ENCODE data around the gene GATA5. TPM values are rescaled to one million over a fixed set of nuclear protein-coding genes. Genes with fewer than 3 reads are reported as not detected.
A peak's percentile ranks its signal among the peaks of the same experiment; 100 is the strongest.

Gene GATA5
- total RNA-seq, 1 experiment from 2014 or later = 1.4 TPM

GRCh38 chr20:62482146-62482809 is 6.5 kb upstream of the GATA5 start:
- TF ChIP-seq STAT6 (CRISPR knock-in tag; conservative IDR thresholded peaks at IDR 0.05; ENCODE audit: low read depth) (no peak), MAX (CRISPR knock-in tag; IDR thresholded peaks at IDR 0.05) (0 out of 2 replicates have a peak, but pooled peaks have one; percentile 18)
- Mint-ChIP-seq H3K9me3 (no peaks in the 10 kb centered on the region), H3K27me3 (ENCODE audit: low read depth) (peaks cover 74% of the 10 kb centered on the region), H3K4me1 (peaks cover 29% of the 10 kb centered on the region), H3K36me3 (no peaks in the 10 kb centered on the region), H3K4me3 (peak overlapping the region; percentile 44), H3K27ac (no peak overlapping the region)
- DNase-seq (ENCODE audit: low spot score) = no peak
- ChIA-PET POLR2A (no interaction called here), CTCF (interaction anchor here (0.9 to 3.4 kb wide), 9 partner anchors 14 to 309 kb away, joined by 3 to 20 read pairs (median 4); no protein-coding TSS in a partner anchor)
- ATAC-seq = no peak

GRCh38 chr20:62481425-62482145 is 5.8 kb upstream of the GATA5 start:
- Mint-ChIP-seq H3K36me3 (no peaks in the 10 kb centered on the region), H3K27me3 (ENCODE audit: low read depth) (peaks cover 78% of the 10 kb centered on the region), H3K4me1 (peaks cover 22% of the 10 kb centered on the region), H3K4me3 (peak overlapping the region; percentile 44), H3K27ac (no peak overlapping the region), H3K9me3 (no peaks in the 10 kb centered on the region)
- no peak for DNase-seq (ENCODE audit: low spot score)
- no peak for ATAC-seq
- CTCF ChIA-PET = interaction anchor here (1.0 to 3.4 kb wide), 8 partner anchors 14 to 310 kb away, joined by 3 to 20 read pairs (median 5); no protein-coding TSS in a partner anchor
- POLR2A ChIA-PET = no interaction called here
- peak; percentile 27; the same call in 1 of the 2 replicates for TF ChIP-seq NFYB (CRISPR knock-in tag; conservative IDR thresholded peaks at IDR 0.05; ENCODE audit: low read depth)
- TF ChIP-seq ZSCAN18 (CRISPR knock-in tag; IDR thresholded peaks at IDR 0.05) = no peak
- 0 out of 2 replicates have a peak, but pooled peaks have one; percentile 39 for TF ChIP-seq ZBTB43 (CRISPR knock-in tag; IDR thresholded peaks at IDR 0.05)
- TF ChIP-seq FOXP4 (CRISPR knock-in tag; IDR thresholded peaks at IDR 0.05) = no peak

GRCh38 chr20:62480318-62480717 is 4.5 kb upstream of the GATA5 start:
- DNase-seq (ENCODE audit: low spot score) (no peak), ATAC-seq (no peak)
- Mint-ChIP-seq H3K9me3 (no peaks in the 10 kb centered on the region), H3K36me3 (no peaks in the 10 kb centered on the region), H3K4me3 (no peak overlapping the region), H3K4me1 (peaks cover 22% of the 10 kb centered on the region), H3K27me3 (ENCODE audit: low read depth) (peaks cover 83% of the 10 kb centered on the region), H3K27ac (no peak overlapping the region)
- POLR2A ChIA-PET = interaction anchor here (0.6 kb wide), 1 partner anchor 9 kb away, joined by 5 read pairs; no protein-coding TSS in a partner anchor
- CTCF ChIA-PET = interaction anchor here (3.1 to 3.4 kb wide), 3 partner anchors 19 to 136 kb away, joined by 16 to 26 read pairs (median 20); no protein-coding TSS in a partner anchor
- TF ChIP-seq ZNF263 (CRISPR knock-in tag; IDR thresholded peaks at IDR 0.05; ENCODE audit: low read depth) = no peak

Measured in WTC11 (cell line).